B cell (primary cell): ENCODE results near the gene TIAL1. TPM values are rescaled to one million over a fixed set of nuclear protein-coding genes. Genes with fewer than 3 reads are reported as not detected.
"Not testable (repeated sequence)": the region's sequence is repeated elsewhere in the genome, so short reads cannot be mapped to it uniquely, and the experiment has no call there.

Experiments used
- ATAC-seq: fragments of 200-7000 bp; cut with Tn5 transposase; one replicate; pipeline ENCODE4 v1.10.0; 2021; ENCODE audit warnings: low read depth, mild to moderate bottlenecking, moderate number of reproducible peaks, moderate library complexity
- CTCF ChIA-PET: fragments of 350-600 bp; sonication (Branson Sonifier 250); formaldehyde crosslinking; loops from one replicate; lab custom pipeline; 2021; ENCODE audit warnings: antibody characterized with exemption, inconsistent platforms; lab: Charles Lee
- POLR2A ChIA-PET: fragments of 350-600 bp; sonication (Branson Sonifier 250); formaldehyde crosslinking; loops from one replicate; lab custom pipeline; 2021; ENCODE audit warnings: antibody characterized with exemption; lab: Charles Lee
- DNase-seq: peaks from one replicate; pipeline ENCODE4 v3.0.0; 2013
- H2AFZ ChIP-seq: 2 replicates; pipeline ENCODE4 v1.6.1; 2012; ENCODE audit warnings: mild to moderate bottlenecking, low read depth, low read length; ENCODE audit not compliant: insufficient read depth, poor library complexity, severe bottlenecking
- H3K27ac ChIP-seq, 2 donors: 1 replicate in 1 of 2; 2 replicates in 1 of 2; pipeline ENCODE4 v1.5.1; 2012 to 2013; ENCODE audit warnings: low read length in 2 of 2, mild to moderate bottlenecking in 2 of 2, moderate library complexity in 1 of 2
- H3K27me3 ChIP-seq, 4 experiments: fragments of 200-600 bp in 1 of 4; sonication (generic) in 1 of 4; replicated peaks in 1 of 4; 1 replicate in 2 of 4; 2 replicates in 2 of 4; pipeline versions ENCODE4 v1.6.1 to v1.7.0; 2013 to 2016; ENCODE audit warnings: low read length in 3 of 4, mild to moderate bottlenecking in 2 of 4, mixed read lengths in 1 of 4, moderate library complexity in 1 of 4; ENCODE audit not compliant: insufficient read depth in 4 of 4, control insufficient read depth in 3 of 4; ENCODE audit errors: control extremely low read depth in 1 of 4
- H3K36me3 ChIP-seq, 2 experiments: replicated peaks in 1 of 2; 1 replicate in 1 of 2; 2 replicates in 1 of 2; pipeline versions ENCODE4 v1.6.1 to v1.7.1; 2013; ENCODE audit warnings: low read length in 1 of 2; ENCODE audit not compliant: insufficient read depth in 2 of 2, control insufficient read depth in 1 of 2; ENCODE audit errors: control extremely low read depth in 1 of 2, extremely low read depth in 1 of 2
- H3K4me1 ChIP-seq, 2 donors: fragments of 200-600 bp in 1 of 2; sonication (generic) in 1 of 2; 1 replicate in 1 of 2; 2 replicates in 1 of 2; pipeline versions ENCODE4 v1.5.1 to v1.6.1; 2013 to 2017; ENCODE audit warnings: low read length in 2 of 2; ENCODE audit not compliant: control insufficient read depth in 2 of 2, insufficient read depth in 2 of 2
- H3K4me2 ChIP-seq: replicated peaks from 2 replicates; pipeline ENCODE3; 2012; ENCODE audit warnings: mild to moderate bottlenecking, low read depth, low read length; ENCODE audit not compliant: poor library complexity, severe bottlenecking
- H3K4me3 ChIP-seq, 5 experiments: fragments of 200-600 bp in 1 of 5; sonication (generic) in 1 of 5; 1 replicate in 3 of 5; 2 replicates in 2 of 5; pipeline versions ENCODE4 v1.5.1 to v1.7.0; 2011 to 2016; ENCODE audit warnings: low read length in 4 of 5, mild to moderate bottlenecking in 4 of 5, low read depth in 2 of 5, control low read depth in 1 of 5, moderate library complexity in 1 of 5; ENCODE audit not compliant: insufficient read depth in 1 of 5; ENCODE audit errors: control extremely low read depth in 1 of 5, extremely low read depth in 1 of 5
- H3K79me2 ChIP-seq: fragments of 200-600 bp; sonication (generic); one replicate; pipeline ENCODE4 v1.6.0; 2016; ENCODE audit warnings: low read length; ENCODE audit not compliant: control insufficient read depth, insufficient read depth
- H3K9ac ChIP-seq: fragments of 200-600 bp; sonication (generic); 2 replicates; pipeline ENCODE4 v1.6.1; 2017; ENCODE audit warnings: mild to moderate bottlenecking, low read length, moderate library complexity
- H3K9me3 ChIP-seq, 3 donors: one replicate each; pipeline versions ENCODE4 v1.6.1 to v1.7.1; 2013; ENCODE audit warnings: low read length in 2 of 3; ENCODE audit not compliant: control insufficient read depth in 2 of 3, insufficient read depth in 1 of 3; ENCODE audit errors: control extremely low read depth in 1 of 3
- H4K20me1 ChIP-seq: 2 replicates; pipeline ENCODE4 v1.6.0; 2012; ENCODE audit warnings: mild to moderate bottlenecking, low read length; ENCODE audit not compliant: insufficient read depth, control insufficient read depth, poor library complexity, severe bottlenecking
- H3K27ac Mint-ChIP-seq: one replicate; pipeline ENCODE4 v1.8.0; 2021; ENCODE audit warnings: mixed read lengths
- H3K27me3 Mint-ChIP-seq: one replicate; pipeline ENCODE4 v1.8.0; 2021; ENCODE audit warnings: mixed read lengths
- H3K4me1 Mint-ChIP-seq: one replicate; pipeline ENCODE4 v1.8.0; 2021; ENCODE audit warnings: mixed read lengths
- H3K4me3 Mint-ChIP-seq: one replicate; pipeline ENCODE4 v1.8.0; 2021; ENCODE audit warnings: mixed read lengths
- H3K9me3 Mint-ChIP-seq: one replicate; pipeline ENCODE4 v1.8.0; 2022; ENCODE audit warnings: mixed read lengths; ENCODE audit not compliant: insufficient read depth
- CTCF ChIP-seq: fragments of 200-600 bp; IDR thresholded peaks from one replicate; pipeline ENCODE4 v1.8.0; 2022; ENCODE audit warnings: antibody characterized with exemption, mild to moderate bottlenecking
- EZH2 ChIP-seq: IDR thresholded peaks from 2 replicates; pipeline ENCODE4 v1.6.1; 2012; ENCODE audit warnings: borderline replicate concordance, low read depth, mild to moderate bottlenecking, moderate library complexity, low read length; ENCODE audit not compliant: insufficient read depth, poor library complexity, severe bottlenecking
- WGBS: methylation state at CpG from one replicate; pipeline ENCODE4 v1.1.5; 2013; ENCODE audit warnings: missing lambda C conversion rate; ENCODE audit not compliant: insufficient coverage; 5-methylcytosine and 5-hydroxymethylcytosine counted together
- intact Hi-C: fragments of 100-400 bp; cut with micrococcal nuclease; formaldehyde crosslinking; loops from one replicate; pipeline ENCODE4 v1.10.0; 2022
- polyA plus RNA-seq: library from polyadenylated mRNA; depleted of rRNA; stranded (reverse); fragments of >200 nt; gene quantifications from 2 replicates; pipeline ENCODE4 v1.2.3, GENCODE V29; 2012
- total RNA-seq, 2 donors: library from RNA; stranded (reverse); fragments of 120-200 nt in 1 of 2; gene quantifications; 1 replicate in 1 of 2; 2 replicates in 1 of 2; pipeline versions ENCODE4 v1.2.3 to v1.2.4, GENCODE V29; 2013 to 2022

Gene TIAL1
- total and polyA plus RNA-seq, 2 donors (not counting 1 experiment from before 2014, with no cell fraction given), result 98.5 to 159 TPM

DNA sequence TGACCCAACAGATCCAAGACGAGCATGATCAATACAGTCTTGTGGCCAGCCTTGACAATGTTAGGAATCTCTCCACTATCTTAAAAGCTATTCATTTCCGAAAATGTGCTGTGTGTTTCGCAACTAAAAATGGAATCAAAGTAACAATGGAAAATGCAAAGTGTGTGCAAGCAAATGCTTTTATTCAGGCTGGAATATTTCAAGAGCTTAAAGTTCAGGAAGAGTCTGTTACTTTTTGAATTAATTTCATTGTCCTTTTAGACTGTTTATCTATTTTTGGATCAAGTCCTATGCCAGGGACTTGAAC lies 24.3 kb upstream of the TIAL1 start:
- intact Hi-C loops, result no loop called here
- no peaks in the 10 kb centered on the region for H3K27me3 ChIP-seq
- H3K9me3 ChIP-seq, result no peaks in the 10 kb centered on the region
- WGBS, result 100% methylated on average over 2 of the region's 3 CpGs
- TF ChIP-seq CTCF (no peak), EZH2 (no peak)
- no peak overlapping the region for H3K4me3 Mint-ChIP-seq
- H3K4me2 ChIP-seq, result no peak overlapping the region
- peaks cover 2% of the 10 kb centered on the region for H3K4me1 Mint-ChIP-seq
- no peaks in the 10 kb centered on the region for H3K4me1 ChIP-seq
- ChIA-PET POLR2A (no interaction called here), CTCF (no interaction called here)
- H3K4me3 ChIP-seq, result no peak overlapping the region
- H3K27ac Mint-ChIP-seq, result no peak overlapping the region
- no peaks in the 10 kb centered on the region for H3K27me3 Mint-ChIP-seq
- no peaks in the 10 kb centered on the region for H3K36me3 ChIP-seq
- H3K27ac ChIP-seq, result no peak overlapping the region
- no peaks in the 10 kb centered on the region for H4K20me1 ChIP-seq
- no peak overlapping the region for H2AFZ ChIP-seq
- H3K79me2 ChIP-seq, result no peaks in the 10 kb centered on the region
- DNase-seq (no peak), ATAC-seq (no peak)
- H3K9ac ChIP-seq, result no peak overlapping the region
- no peaks in the 10 kb centered on the region for H3K9me3 Mint-ChIP-seq

DNA sequence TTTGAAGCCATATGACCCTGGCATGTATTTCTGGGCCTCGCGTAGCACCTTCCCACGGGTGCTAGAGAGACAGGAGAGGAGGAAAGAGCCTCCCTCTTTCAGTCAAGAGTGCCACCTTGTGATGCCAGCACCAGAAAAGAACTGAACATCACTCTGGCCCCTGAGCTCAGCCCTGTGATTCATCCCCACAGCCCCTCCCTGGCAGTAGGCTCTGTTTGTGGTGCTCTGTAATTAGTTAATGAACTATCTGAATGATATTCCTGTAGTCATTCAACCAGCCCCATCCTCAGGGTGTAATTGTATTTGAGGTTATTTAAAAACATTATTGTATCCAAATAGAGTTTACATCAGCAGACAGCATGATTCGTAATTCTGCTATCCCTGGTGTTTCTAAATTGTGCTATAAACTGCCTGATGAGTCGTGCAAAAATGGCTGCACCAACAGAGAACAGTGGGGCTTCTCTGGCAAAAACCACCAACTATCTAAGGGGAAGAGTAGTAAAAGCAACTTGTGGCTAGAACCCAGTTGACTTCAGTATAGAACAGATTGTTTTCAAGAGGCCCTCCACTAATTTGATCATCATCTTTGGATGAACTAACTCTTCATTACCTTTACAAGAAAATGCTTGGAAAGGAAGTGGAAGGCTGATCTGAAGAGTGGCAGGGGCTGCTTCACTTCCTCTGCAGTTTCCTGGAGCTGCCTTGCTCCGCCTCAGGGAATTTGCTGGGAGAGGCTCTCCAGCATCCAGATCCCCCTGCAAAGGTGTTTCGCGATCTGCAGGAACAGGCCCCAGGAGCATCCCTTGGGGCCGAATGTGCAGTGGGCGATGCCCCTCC lies 23.7 kb upstream of the TIAL1 start:
- H3K4me1 Mint-ChIP-seq, result peaks cover 2% of the 10 kb centered on the region
- 90% methylated on average over 8 of the region's 10 CpGs for WGBS
- Histone ChIP-seq H3K9me3 (no peaks in the 10 kb centered on the region), H2AFZ (no peak overlapping the region), H3K27me3 (no peaks in the 10 kb centered on the region), H3K27ac (no peak overlapping the region), H3K4me2 (no peak overlapping the region), H4K20me1 (no peaks in the 10 kb centered on the region), H3K79me2 (no peaks in the 10 kb centered on the region), H3K36me3 (no peaks in the 10 kb centered on the region), H3K4me3 (no peak overlapping the region), H3K9ac (no peak overlapping the region), H3K4me1 (no peaks in the 10 kb centered on the region)
- H3K27me3 Mint-ChIP-seq, result no peaks in the 10 kb centered on the region
- H3K4me3 Mint-ChIP-seq, result no peak overlapping the region
- intact Hi-C loops, result no loop called here
- POLR2A ChIA-PET, result no interaction called here
- no peak for DNase-seq
- TF ChIP-seq CTCF (no peak), EZH2 (no peak)
- no peaks in the 10 kb centered on the region for H3K9me3 Mint-ChIP-seq
- H3K27ac Mint-ChIP-seq, result no peak overlapping the region
- no peak for ATAC-seq
- CTCF ChIA-PET, result no interaction called here

DNA sequence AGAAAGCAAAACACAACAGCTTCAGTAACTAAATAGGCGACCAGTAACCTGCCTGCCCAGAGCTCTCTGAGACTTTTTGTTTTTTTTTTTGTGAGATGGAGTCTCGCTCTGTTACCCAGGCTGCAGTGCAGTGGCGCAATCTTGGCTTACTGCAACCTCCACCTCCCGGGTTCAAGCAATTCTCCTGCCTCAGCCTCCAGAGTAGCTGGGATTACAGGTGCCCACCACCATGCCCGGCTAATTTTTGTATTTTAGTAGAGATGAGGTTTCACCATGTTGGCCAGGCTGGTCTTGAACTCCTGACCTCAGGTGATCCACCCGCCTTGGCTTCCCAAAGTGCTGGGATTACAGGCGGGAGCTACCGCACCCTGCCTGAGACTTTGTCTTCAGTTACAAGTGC lies 23.0 kb upstream of the TIAL1 start:
- H3K4me3 Mint-ChIP-seq, H3K9me3 Mint-ChIP-seq, H3K4me1 ChIP-seq, H3K27ac Mint-ChIP-seq, H3K4me1 Mint-ChIP-seq, H3K27me3 Mint-ChIP-seq, H2AFZ ChIP-seq, DNase-seq, POLR2A ChIA-PET, H3K79me2 ChIP-seq, H3K27ac ChIP-seq, H3K4me2 ChIP-seq, ATAC-seq, H3K9ac ChIP-seq, H3K4me3 ChIP-seq, CTCF ChIA-PET, intact Hi-C loops, H3K27me3 ChIP-seq, H4K20me1 ChIP-seq, H3K9me3 ChIP-seq, H3K36me3 ChIP-seq: not testable (repeated sequence)
- WGBS, result 100% methylated on average over 3 of the region's 8 CpGs
